Trophoblast cell (in vitro differentiated cells and primary cell): ENCODE measurements around the gene RANGAP1.
"Not testable (repeated sequence)": the region's sequence is repeated elsewhere in the genome, so short reads cannot be mapped to it uniquely, and the experiment has no call there.

Experiments used
- DNase-seq, 2 donors: peaks; one replicate each; pipeline ENCODE4 v3.0.0-alpha.2; 2016
- H2AFZ ChIP-seq: 2 replicates; pipeline ENCODE4 v1.6.1; 2013; ENCODE audit warnings: low read length, moderate library complexity, mild to moderate bottlenecking; ENCODE audit not compliant: insufficient read depth, poor library complexity
- H2AK5ac ChIP-seq: 2 replicates; pipeline ENCODE4 v1.6.1; 2013; ENCODE audit warnings: mild to moderate bottlenecking, low read length
- H2BK120ac ChIP-seq: 2 replicates; pipeline ENCODE4 v1.6.1; 2013; ENCODE audit warnings: low read length, mild to moderate bottlenecking, moderate library complexity; ENCODE audit not compliant: insufficient read depth, poor library complexity
- H2BK12ac ChIP-seq: 2 replicates; pipeline ENCODE4 v1.6.1; 2013; ENCODE audit warnings: mild to moderate bottlenecking, low read length, moderate library complexity
- H2BK5ac ChIP-seq: 2 replicates; pipeline ENCODE4 v1.6.1; 2013; ENCODE audit warnings: low read length, low read depth, moderate library complexity, mild to moderate bottlenecking; ENCODE audit not compliant: poor library complexity
- H3K14ac ChIP-seq: 2 replicates; pipeline ENCODE4 v1.6.1; 2013; ENCODE audit warnings: mild to moderate bottlenecking, low read length
- H3K18ac ChIP-seq: 2 replicates; pipeline ENCODE4 v1.6.1; 2013; ENCODE audit warnings: mild to moderate bottlenecking, low read length
- H3K23ac ChIP-seq: 2 replicates; pipeline ENCODE4 v1.6.1; 2013; ENCODE audit warnings: low read length
- H3K27ac ChIP-seq: 2 replicates; pipeline ENCODE4 v1.5.1; 2013; ENCODE audit warnings: low read depth, mild to moderate bottlenecking, inconsistent platforms, low read length, moderate library complexity
- H3K27me3 ChIP-seq: 2 replicates; pipeline ENCODE4 v1.6.1; 2013; ENCODE audit warnings: inconsistent platforms, mild to moderate bottlenecking, low read length, moderate library complexity; ENCODE audit not compliant: insufficient read depth
- H3K36me3 ChIP-seq, 2 experiments: 1 replicate in 1 of 2; 2 replicates in 1 of 2; pipeline ENCODE4 v1.6.1; 2013; ENCODE audit warnings: low read length in 2 of 2, mild to moderate bottlenecking in 2 of 2, moderate library complexity in 1 of 2; ENCODE audit not compliant: insufficient read depth in 2 of 2, control insufficient read depth in 1 of 2
- H3K4ac ChIP-seq: 2 replicates; pipeline ENCODE4 v1.6.1; 2013; ENCODE audit warnings: low read depth, mild to moderate bottlenecking, low read length, moderate library complexity
- H3K4me1 ChIP-seq, 2 experiments: 1 replicate in 1 of 2; 2 replicates in 1 of 2; pipeline ENCODE4 v1.6.1; 2013; ENCODE audit warnings: low read length in 2 of 2, mild to moderate bottlenecking in 2 of 2, moderate library complexity in 1 of 2; ENCODE audit not compliant: insufficient read depth in 2 of 2, control insufficient read depth in 1 of 2
- H3K4me2 ChIP-seq: 2 replicates; pipeline ENCODE4 v1.6.1; 2013; ENCODE audit warnings: inconsistent platforms, mild to moderate bottlenecking, low read length, moderate library complexity
- H3K4me3 ChIP-seq: 2 replicates; pipeline ENCODE4 v1.5.1; 2013; ENCODE audit warnings: mild to moderate bottlenecking, low read depth, low read length, inconsistent platforms
- H3K79me1 ChIP-seq: one replicate; pipeline ENCODE4 v1.6.1; 2013; ENCODE audit warnings: low read length
- H3K79me2 ChIP-seq: 2 replicates; pipeline ENCODE4 v1.6.1; 2013; ENCODE audit warnings: low read length, mild to moderate bottlenecking; ENCODE audit not compliant: control insufficient read depth, insufficient read depth, poor library complexity
- H3K9ac ChIP-seq: 2 replicates; pipeline ENCODE4 v1.6.1; 2013; ENCODE audit warnings: mild to moderate bottlenecking, low read length
- H3K9me3 ChIP-seq: 2 replicates; pipeline ENCODE4 v1.6.1; 2013; ENCODE audit warnings: low read depth, mild to moderate bottlenecking, control low read depth, inconsistent platforms, low read length; ENCODE audit not compliant: insufficient read depth
- H4K12ac ChIP-seq: 2 replicates; pipeline ENCODE4 v1.6.1; 2013; ENCODE audit warnings: low read depth, mild to moderate bottlenecking, low read length, moderate library complexity
- H4K8ac ChIP-seq: 2 replicates; pipeline ENCODE4 v1.6.1; 2013; ENCODE audit warnings: low read depth, mild to moderate bottlenecking, low read length, moderate library complexity
- H4K91ac ChIP-seq: one replicate; pipeline ENCODE4 v1.6.1; 2013; ENCODE audit warnings: low read depth, mild to moderate bottlenecking, low read length, moderate library complexity
- WGBS: extraction: QIAGEN DNeasy Blood & Tissue Kit; methylation state at CpG from one replicate; pipeline ENCODE4 v1.1.7; 2013; ENCODE audit warnings: missing lambda C conversion rate; ENCODE audit not compliant: insufficient read length, insufficient coverage; ENCODE audit errors: extremely low coverage; 5-methylcytosine and 5-hydroxymethylcytosine counted together

Gene RANGAP1

GRCh38 chr22:41262250-41262765 is 23.7 kb downstream of the RANGAP1 start:
- no peak overlapping the region for H3K27ac ChIP-seq
- DNase-seq: no peak
- no peaks in the 10 kb centered on the region for H3K27me3 ChIP-seq
- H3K4me2 ChIP-seq: no peak overlapping the region
- no peak overlapping the region for H4K91ac ChIP-seq
- no peak overlapping the region for H2BK120ac ChIP-seq
- H3K4ac ChIP-seq: no peak overlapping the region
- peaks cover 2% of the 10 kb centered on the region for H3K79me1 ChIP-seq
- no peaks in the 10 kb centered on the region for H3K79me2 ChIP-seq
- no CpG with 5 or more reads among the region's 15 CpGs for WGBS
- H3K9me3 ChIP-seq: peaks cover 3% of the 10 kb centered on the region
- no peak overlapping the region for H3K9ac ChIP-seq
- no peak overlapping the region for H3K18ac ChIP-seq
- H2AFZ ChIP-seq: no peak overlapping the region
- H3K14ac ChIP-seq: no peak overlapping the region
- no peak overlapping the region for H4K12ac ChIP-seq
- no peaks in the 10 kb centered on the region for H3K4me1 ChIP-seq
- no peak overlapping the region for H3K23ac ChIP-seq
- no peak overlapping the region for H3K4me3 ChIP-seq
- H4K8ac ChIP-seq: no peak overlapping the region
- H2BK5ac ChIP-seq: no peak overlapping the region
- H2AK5ac ChIP-seq: no peak overlapping the region
- peaks cover 87 to 88% of the 10 kb centered on the region in 2 experiments for H3K36me3 ChIP-seq
- no peak overlapping the region for H2BK12ac ChIP-seq

- H3K4me1 ChIP-seq: no peaks in the 10 kb centered on the region
- peak; percentile 54 to 88 for DNase-seq
- H3K4me2 ChIP-seq: no peak overlapping the region
- H3K79me1 ChIP-seq: peaks cover 2% of the 10 kb centered on the region
- H2BK12ac ChIP-seq: no peak overlapping the region
- H3K79me2 ChIP-seq: no peaks in the 10 kb centered on the region
- no peak overlapping the region for H3K14ac ChIP-seq
- H3K9ac ChIP-seq: no peak overlapping the region
- H4K12ac ChIP-seq: no peak overlapping the region
- no peak overlapping the region for H3K18ac ChIP-seq
- H4K8ac ChIP-seq: no peak overlapping the region
- peaks cover 87 to 88% of the 10 kb centered on the region in 2 experiments for H3K36me3 ChIP-seq
- no peak overlapping the region for H3K27ac ChIP-seq
- no peak overlapping the region for H2BK5ac ChIP-seq
- H3K4me3 ChIP-seq: no peak overlapping the region
- H3K9me3 ChIP-seq: peaks cover 3% of the 10 kb centered on the region
- H2AFZ ChIP-seq: no peak overlapping the region
- no peak overlapping the region for H4K91ac ChIP-seq
- no peak overlapping the region for H2BK120ac ChIP-seq
- no peak overlapping the region for H2AK5ac ChIP-seq
- no peaks in the 10 kb centered on the region for H3K27me3 ChIP-seq
- H3K4ac ChIP-seq: no peak overlapping the region
- WGBS: no CpG with 5 or more reads among the region's 12 CpGs
- H3K23ac ChIP-seq: no peak overlapping the region
Observed at GRCh38 chr22:41261541-41262249, 24.3 kb downstream of the RANGAP1 start.

GRCh38 chr22:41260871-41261270 is 25.1 kb downstream of the RANGAP1 start:
- H3K4ac ChIP-seq: no peak overlapping the region
- peaks cover 92% of the 10 kb centered on the region in 2 experiments for H3K36me3 ChIP-seq
- no peak overlapping the region for H3K18ac ChIP-seq
- no peak overlapping the region for H3K27ac ChIP-seq
- no peak overlapping the region for H2BK5ac ChIP-seq
- H3K14ac ChIP-seq: no peak overlapping the region
- DNase-seq: peak; percentile 34 to 57
- peaks cover 2% of the 10 kb centered on the region for H3K79me1 ChIP-seq
- no peak overlapping the region for H4K12ac ChIP-seq
- H3K27me3 ChIP-seq: no peaks in the 10 kb centered on the region
- H3K9ac ChIP-seq: no peak overlapping the region
- no peaks in the 10 kb centered on the region for H3K79me2 ChIP-seq
- H4K91ac ChIP-seq: no peak overlapping the region
- H3K4me2 ChIP-seq: no peak overlapping the region
- peaks cover 3% of the 10 kb centered on the region for H3K9me3 ChIP-seq
- H2BK120ac ChIP-seq: no peak overlapping the region
- H4K8ac ChIP-seq: no peak overlapping the region
- H3K4me1 ChIP-seq: no peaks in the 10 kb centered on the region
- H2BK12ac ChIP-seq: no peak overlapping the region
- H2AFZ ChIP-seq: no peak overlapping the region
- H2AK5ac ChIP-seq: no peak overlapping the region
- no peak overlapping the region for H3K4me3 ChIP-seq
- WGBS: no CpG with 5 or more reads among the region's 7 CpGs
- no peak overlapping the region for H3K23ac ChIP-seq

- not testable (repeated sequence) for H3K4me1 ChIP-seq, H3K4ac ChIP-seq, H4K8ac ChIP-seq, H3K79me2 ChIP-seq, H3K4me2 ChIP-seq, H2BK120ac ChIP-seq, H3K14ac ChIP-seq, H3K4me3 ChIP-seq, H3K9me3 ChIP-seq, H4K12ac ChIP-seq, H4K91ac ChIP-seq, H2BK5ac ChIP-seq, H3K9ac ChIP-seq, H2AK5ac ChIP-seq, H2AFZ ChIP-seq, H3K18ac ChIP-seq, H3K23ac ChIP-seq, DNase-seq, H3K27me3 ChIP-seq, H3K79me1 ChIP-seq, H2BK12ac ChIP-seq, H3K27ac ChIP-seq
- H3K36me3 ChIP-seq: peaks cover 92% of the 10 kb centered on the region in 2 experiments
- WGBS: no CpG with 5 or more reads among the region's 4 CpGs
Observed at GRCh38 chr22:41259756-41260155, 26.2 kb downstream of the RANGAP1 start.
